Suprapubic skin (tissue), 3 donors: ENCODE measurements around the gene PACRG.

Source experiments
- CTCF ChIP-seq, 2 donors: fragments of 200-600 bp in 1 of 2; fragments of 450-650 bp in 1 of 2; sonication (generic) in 1 of 2; IDR thresholded peaks; one replicate each; pipeline ENCODE4 v1.5.1; 2016 to 2019; ENCODE audit warnings: antibody characterized with exemption in 2 of 2, mild to moderate bottlenecking in 1 of 2, moderate library complexity in 1 of 2
- POLR2A ChIP-seq, 2 donors: fragments of 450-650 bp; IDR thresholded peaks; one replicate each; pipeline ENCODE4 v1.6.1; 2017; ENCODE audit warnings: antibody characterized with exemption in 2 of 2, mild to moderate bottlenecking in 2 of 2, moderate library complexity in 2 of 2

DNA sequence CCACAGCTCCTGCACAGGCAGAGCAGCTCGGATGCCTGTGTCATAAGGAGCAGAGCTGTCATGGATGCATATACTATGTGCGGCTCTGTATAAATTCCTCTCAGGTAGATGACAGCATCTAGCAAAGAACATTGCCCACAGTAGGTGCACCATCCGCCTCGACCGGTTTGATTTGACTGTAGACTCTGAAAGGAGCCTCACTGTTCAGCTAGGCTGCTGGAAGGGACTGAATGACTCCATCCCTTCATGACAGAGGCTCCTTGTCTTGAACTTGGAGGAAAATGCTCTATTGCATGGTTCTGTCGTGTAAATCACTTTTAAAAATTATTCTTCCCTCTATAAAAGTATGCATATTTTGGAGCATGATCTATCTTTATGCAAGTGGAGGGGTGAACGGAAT, 557.9 kb downstream of the PACRG start:
- TF ChIP-seq CTCF (IDR thresholded peaks at IDR 0.05), result no peak
- TF ChIP-seq POLR2A (IDR thresholded peaks at IDR 0.05), result no peak
